Hematopoietic multipotent progenitor cell treated with erythropoietin and hydrocortisone succinate and interleukin-3 and kit ligand, for 6 days (in vitro differentiated cells): ENCODE results near the gene MITF.

Experiments used
- DNase-seq: peaks from one replicate; pipeline ENCODE4 v3.0.0-alpha.2; 2015

Gene MITF

GRCh38 chr3:69739204-69740102 is at the start of gene MITF:
Gene MITF (plus strand): TSS chr3:69739464. CDS start chr3:69739598, 134 bp downstream.
- DNase-seq: peak; percentile 96

GRCh38 chr3:69691860-69692259 is 47.4 kb upstream of the MITF start:
- no peak for DNase-seq

- no peak for DNase-seq
Measured at GRCh38 chr3:69692761-69693160, 46.5 kb upstream of the MITF start.

- DNase-seq: no peak
Measured at GRCh38 chr3:69695443-69695842, 43.8 kb upstream of the MITF start.

GRCh38 chr3:69695933-69696332 is 43.3 kb upstream of the MITF start:
- no peak for DNase-seq

- DNase-seq: peak; percentile 44
Measured at GRCh38 chr3:69696367-69696766, 42.9 kb upstream of the MITF start.

- no peak for DNase-seq
Measured at GRCh38 chr3:69697381-69697780, 41.9 kb upstream of the MITF start.

GRCh38 chr3:69698728-69699127 is 40.5 kb upstream of the MITF start:
- no peak for DNase-seq

GRCh38 chr3:69699183-69699582 is 40.1 kb upstream of the MITF start:
- no peak for DNase-seq

GRCh38 chr3:69700949-69701348 is 38.3 kb upstream of the MITF start:
- DNase-seq: no peak

GRCh38 chr3:69710153-69710977 is 28.9 kb upstream of the MITF start:
- DNase-seq: no peak

GRCh38 chr3:69712269-69712668 is 27.0 kb upstream of the MITF start:
- DNase-seq: no peak

- peak; percentile 27 for DNase-seq
Measured at GRCh38 chr3:69712933-69713332, 26.3 kb upstream of the MITF start.

GRCh38 chr3:69715204-69715603 is 24.1 kb upstream of the MITF start:
- no peak for DNase-seq

GRCh38 chr3:69716119-69716518 is 23.1 kb upstream of the MITF start:
- no peak for DNase-seq

GRCh38 chr3:69718866-69719586 is 20.2 kb upstream of the MITF start:
- DNase-seq: peak; percentile 20

GRCh38 chr3:69719587-69720122 is 19.6 kb upstream of the MITF start:
- no peak for DNase-seq

GRCh38 chr3:69720824-69721223 is 18.4 kb upstream of the MITF start:
- no peak for DNase-seq

GRCh38 chr3:69723389-69723788 is 15.9 kb upstream of the MITF start:
- peak; percentile 77 for DNase-seq

GRCh38 chr3:69724722-69725435 is 14.4 kb upstream of the MITF start:
- DNase-seq: peak; percentile 86

GRCh38 chr3:69725994-69726571 is 13.2 kb upstream of the MITF start:
- no peak for DNase-seq
